Skin epidermis (tissue), 12 donors: ENCODE results near the gene NKD1.
"Not testable (repeated sequence)": the region's sequence is repeated elsewhere in the genome, so short reads cannot be mapped to it uniquely, and the experiment has no call there.

ENCODE experiments used
- H3K27ac ChIP-seq, 21 experiments: fragments of 200-600 bp; sonication (generic) in 11 of 21; one replicate each; pipeline ENCODE4 v1.5.0; 2020; ENCODE audit warnings: mild to moderate bottlenecking in 3 of 21, inconsistent platforms in 2 of 21, moderate library complexity in 2 of 21
- H3K4me3 ChIP-seq, 7 experiments: fragments of 200-600 bp; sonication (generic) in 2 of 7; one replicate each; pipeline ENCODE4 v1.5.0; 2020; ENCODE audit warnings: inconsistent platforms in 2 of 7, mild to moderate bottlenecking in 2 of 7, moderate library complexity in 1 of 7

NKD1 gene

GRCh38 chr16:50548125-50548908 is at the start of gene NKD1:
Gene NKD1 (plus strand): TSS chr16:50548396. CDS start chr16:50548554, 158 bp downstream.
- peak within 1 kb of the TSS; percentile 58 to 79 (median 76) for H3K4me3 ChIP-seq
- peak within 1 kb of the TSS in 19 of 21 experiments; percentile 16 to 79 (median 60) for H3K27ac ChIP-seq

- Histone ChIP-seq H3K4me3 (no peak overlapping the region), H3K27ac (no peak overlapping the region)
Observed at GRCh38 chr16:50498431-50499155, 49.6 kb upstream of the NKD1 start.

GRCh38 chr16:50499254-50499653 is 48.9 kb upstream of the NKD1 start:
- H3K27ac ChIP-seq = no peak overlapping the region
- H3K4me3 ChIP-seq = no peak overlapping the region

GRCh38 chr16:50500171-50500874 is 47.9 kb upstream of the NKD1 start:
- no peak overlapping the region for H3K27ac ChIP-seq
- no peak overlapping the region for H3K4me3 ChIP-seq

- Histone ChIP-seq H3K27ac (no peak overlapping the region), H3K4me3 (no peak overlapping the region)
Observed at GRCh38 chr16:50501251-50501650, 46.9 kb upstream of the NKD1 start.

GRCh38 chr16:50501986-50502615 is 46.1 kb upstream of the NKD1 start:
- Histone ChIP-seq H3K4me3 (no peak overlapping the region), H3K27ac (no peak overlapping the region)

- H3K4me3 ChIP-seq = no peak overlapping the region
Observed at GRCh38 chr16:50502616-50503011, 45.6 kb upstream of the NKD1 start.

GRCh38 chr16:50503868-50504531 is 44.2 kb upstream of the NKD1 start:
- H3K4me3 ChIP-seq, H3K27ac ChIP-seq: not testable (repeated sequence)

More at GRCh38 chr16:50502616-50503011, 45.6 kb upstream of the NKD1 start:
- H3K27ac ChIP-seq = no peak overlapping the region

GRCh38 chr16:50505115-50505514 is 43.1 kb upstream of the NKD1 start:
- Histone ChIP-seq H3K27ac (no peak overlapping the region), H3K4me3 (no peak overlapping the region)

GRCh38 chr16:50505714-50506542 is 42.3 kb upstream of the NKD1 start:
- Histone ChIP-seq H3K4me3 (no peak overlapping the region), H3K27ac (no peak overlapping the region)

- H3K4me3 ChIP-seq = no peak overlapping the region
Observed at GRCh38 chr16:50506543-50506937, 41.7 kb upstream of the NKD1 start.

GRCh38 chr16:50507397-50507796 is 40.8 kb upstream of the NKD1 start:
- Histone ChIP-seq H3K27ac (no peak overlapping the region), H3K4me3 (no peak overlapping the region)

More at GRCh38 chr16:50506543-50506937, 41.7 kb upstream of the NKD1 start:
- no peak overlapping the region for H3K27ac ChIP-seq

- H3K4me3 ChIP-seq = no peak overlapping the region
- H3K27ac ChIP-seq = no peak overlapping the region
Observed at GRCh38 chr16:50509521-50510341, 38.5 kb upstream of the NKD1 start.

GRCh38 chr16:50515218-50515617 is 33.0 kb upstream of the NKD1 start:
- Histone ChIP-seq H3K27ac (no peak overlapping the region), H3K4me3 (no peak overlapping the region)

GRCh38 chr16:50516401-50516800 is 31.8 kb upstream of the NKD1 start:
- no peak overlapping the region for H3K4me3 ChIP-seq

GRCh38 chr16:50516890-50517289 is 31.3 kb upstream of the NKD1 start:
- no peak overlapping the region for H3K27ac ChIP-seq

More at GRCh38 chr16:50516401-50516800, 31.8 kb upstream of the NKD1 start:
- H3K27ac ChIP-seq = no peak overlapping the region

GRCh38 chr16:50517450-50518252 is 30.5 kb upstream of the NKD1 start:
- H3K4me3 ChIP-seq = no peak overlapping the region
- H3K27ac ChIP-seq = no peak overlapping the region

More at GRCh38 chr16:50516890-50517289, 31.3 kb upstream of the NKD1 start:
- no peak overlapping the region for H3K4me3 ChIP-seq
